Measurements from ENCODE around the gene DHDH. TPM values are rescaled to one million over a fixed set of nuclear protein-coding genes. Genes with fewer than 3 reads are reported as not detected.

The DHDH gene
- total RNA-seq, 1 experiment from 2014 or later, result 3.3 TPM

DNA sequence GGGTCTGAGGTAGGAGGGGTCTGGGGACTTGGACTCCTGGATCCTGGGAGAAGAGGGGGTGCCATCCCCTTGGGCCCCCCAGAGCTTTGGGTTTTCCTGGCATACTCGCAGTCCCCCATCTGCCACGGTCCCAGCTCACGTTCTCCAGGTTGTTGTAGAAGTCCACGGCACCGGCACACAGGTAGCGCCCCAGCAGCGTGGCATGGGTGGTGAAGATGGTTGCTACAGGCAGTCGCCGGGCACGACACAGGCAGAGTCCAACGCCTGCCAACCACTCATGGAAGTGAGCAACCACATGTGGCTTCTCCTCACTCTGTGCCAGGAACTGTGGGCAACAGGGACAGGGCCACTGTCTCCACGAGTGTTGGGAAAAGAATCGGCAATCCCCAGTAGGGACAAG lies 52.2 kb downstream of the DHDH start:
- TF ChIP-seq, protein P1, sequence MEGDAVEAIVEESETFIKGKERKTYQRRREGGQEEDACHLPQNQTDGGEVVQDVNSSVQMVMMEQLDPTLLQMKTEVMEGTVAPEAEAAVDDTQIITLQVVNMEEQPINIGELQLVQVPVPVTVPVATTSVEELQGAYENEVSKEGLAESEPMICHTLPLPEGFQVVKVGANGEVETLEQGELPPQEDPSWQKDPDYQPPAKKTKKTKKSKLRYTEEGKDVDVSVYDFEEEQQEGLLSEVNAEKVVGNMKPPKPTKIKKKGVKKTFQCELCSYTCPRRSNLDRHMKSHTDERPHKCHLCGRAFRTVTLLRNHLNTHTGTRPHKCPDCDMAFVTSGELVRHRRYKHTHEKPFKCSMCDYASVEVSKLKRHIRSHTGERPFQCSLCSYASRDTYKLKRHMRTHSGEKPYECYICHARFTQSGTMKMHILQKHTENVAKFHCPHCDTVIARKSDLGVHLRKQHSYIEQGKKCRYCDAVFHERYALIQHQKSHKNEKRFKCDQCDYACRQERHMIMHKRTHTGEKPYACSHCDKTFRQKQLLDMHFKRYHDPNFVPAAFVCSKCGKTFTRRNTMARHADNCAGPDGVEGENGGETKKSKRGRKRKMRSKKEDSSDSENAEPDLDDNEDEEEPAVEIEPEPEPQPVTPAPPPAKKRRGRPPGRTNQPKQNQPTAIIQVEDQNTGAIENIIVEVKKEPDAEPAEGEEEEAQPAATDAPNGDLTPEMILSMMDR (IDR thresholded peaks at IDR 0.05; ENCODE audit: insufficient read depth in 1 of 2, low read depth in 1 of 2, low read length in 1 of 2, severe bottlenecking in 1 of 2, unreplicated experiment in 1 of 2), result no peak
- Histone ChIP-seq H3K4me1 (peaks cover 7% of the 10 kb centered on the region; the same call in 1 of the 2 replicates), H3K36me3 (ENCODE audit: control insufficient read depth, insufficient read depth, low read length) (peaks cover 5% of the 10 kb centered on the region; the same call in 1 of the 2 replicates), H3K4me3 (ENCODE audit: low read depth, low read length) (no peak overlapping the region), H3K27me3 (replicated peaks; ENCODE audit: control insufficient read depth, insufficient read depth, low read length) (no peaks in the 10 kb centered on the region), H3K9me3 (no peaks in the 10 kb centered on the region)
- intact Hi-C loops (cut with micrococcal nuclease; ENCODE audit: unreplicated experiment), result no loop called here
- BruUV-seq (replicated peaks), result no TSS peak
- CTCF ChIA-PET, result no interaction called here
- no peaks in the 10 kb centered on the region for H3K9me3 Mint-ChIP-seq (ENCODE audit: unreplicated experiment)
- no peaks in the 10 kb centered on the region for H3K27me3 Mint-ChIP-seq (ENCODE audit: insufficient read depth, unreplicated experiment)
- H3K27ac Mint-ChIP-seq (ENCODE audit: unreplicated experiment), result no peak overlapping the region
- H3K36me3 Mint-ChIP-seq (ENCODE audit: insufficient read depth, unreplicated experiment), result peaks cover 74% of the 10 kb centered on the region
- DNase-seq, result no peak
- POLR2A ChIA-PET, result no interaction called here
- H3K4me3 Mint-ChIP-seq (ENCODE audit: unreplicated experiment), result no peak overlapping the region
- H3K4me1 Mint-ChIP-seq (ENCODE audit: low read depth, unreplicated experiment), result peaks cover 23% of the 10 kb centered on the region

DNA sequence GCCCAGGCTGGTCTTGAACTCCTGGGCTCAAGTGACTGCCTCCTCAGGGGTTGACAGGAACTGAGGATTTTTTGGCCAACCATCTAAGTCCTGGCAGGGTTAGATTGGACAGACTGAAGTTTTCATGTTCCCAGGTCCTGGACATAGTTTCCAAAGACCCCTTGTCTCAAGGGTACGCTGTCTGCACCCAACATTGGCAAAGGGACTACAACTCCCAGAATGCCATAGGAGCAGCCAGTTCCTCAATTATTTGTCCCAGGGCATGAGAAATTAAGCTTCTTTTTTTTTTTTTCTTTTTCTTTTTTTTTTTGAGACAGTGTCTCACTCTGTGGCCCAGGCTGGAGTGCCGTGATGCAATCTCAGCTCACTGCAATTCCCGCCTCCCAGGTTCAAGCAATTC lies 52.7 kb downstream of the DHDH start:
- intact Hi-C loops (cut with micrococcal nuclease; ENCODE audit: unreplicated experiment), result no loop called here
- no peak overlapping the region for H3K27ac Mint-ChIP-seq (ENCODE audit: unreplicated experiment)
- no TSS peak for BruUV-seq (replicated peaks)
- no peak overlapping the region for H3K4me3 Mint-ChIP-seq (ENCODE audit: unreplicated experiment)
- peaks cover 23% of the 10 kb centered on the region for H3K4me1 Mint-ChIP-seq (ENCODE audit: low read depth, unreplicated experiment)
- ChIA-PET CTCF (interaction anchor here (0.6 to 1.2 kb wide), 2 partner anchors 144 to 164 kb away, joined by 3 to 7 read pairs; no protein-coding TSS in a partner anchor), POLR2A (no interaction called here)
- TF ChIP-seq, protein P1 (IDR thresholded peaks at IDR 0.05; ENCODE audit: insufficient read depth in 1 of 2, low read depth in 1 of 2, low read length in 1 of 2, severe bottlenecking in 1 of 2, unreplicated experiment in 1 of 2), result no peak
- no peaks in the 10 kb centered on the region for H3K27me3 Mint-ChIP-seq (ENCODE audit: insufficient read depth, unreplicated experiment)
- no peaks in the 10 kb centered on the region for H3K27me3 ChIP-seq (replicated peaks; ENCODE audit: control insufficient read depth, insufficient read depth, low read length)
- H3K36me3 Mint-ChIP-seq (ENCODE audit: insufficient read depth, unreplicated experiment), result peaks cover 76% of the 10 kb centered on the region
- H3K9me3 Mint-ChIP-seq (ENCODE audit: unreplicated experiment), result no peaks in the 10 kb centered on the region
- peaks cover 7% of the 10 kb centered on the region; the same call in 1 of the 2 replicates for H3K4me1 ChIP-seq
- no peak overlapping the region for H3K4me3 ChIP-seq (ENCODE audit: low read depth, low read length)
- H3K36me3 ChIP-seq (ENCODE audit: control insufficient read depth, insufficient read depth, low read length), result peaks cover 5% of the 10 kb centered on the region; the same call in 1 of the 2 replicates
- H3K9me3 ChIP-seq, result no peaks in the 10 kb centered on the region
- DNase-seq, result no peak

DNA sequence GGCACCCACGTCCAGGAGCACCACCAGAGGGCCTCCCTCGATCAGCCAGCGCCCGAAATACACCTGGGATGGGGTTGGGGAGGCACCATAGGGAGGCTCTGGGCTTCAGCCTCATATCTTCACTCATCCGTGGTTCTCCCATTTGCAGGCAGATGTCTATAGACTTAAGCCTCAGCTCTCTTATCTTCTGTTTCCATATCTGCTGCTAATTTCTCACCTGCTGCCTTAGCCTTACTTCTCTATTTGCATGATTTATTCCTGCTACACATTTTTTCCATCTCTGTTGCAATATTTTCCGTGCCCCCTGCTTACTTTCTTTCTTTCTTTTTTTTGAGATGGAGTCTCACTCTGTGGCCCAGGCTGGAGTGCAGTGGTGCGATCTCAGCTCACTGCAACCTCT lies 53.8 kb downstream of the DHDH start:
- H3K27me3 ChIP-seq (replicated peaks; ENCODE audit: control insufficient read depth, insufficient read depth, low read length), result no peaks in the 10 kb centered on the region
- H3K4me3 ChIP-seq (ENCODE audit: low read depth, low read length), result no peak overlapping the region
- H3K9me3 Mint-ChIP-seq (ENCODE audit: unreplicated experiment), result no peaks in the 10 kb centered on the region
- H3K36me3 Mint-ChIP-seq (ENCODE audit: insufficient read depth, unreplicated experiment), result peaks cover 84% of the 10 kb centered on the region
- H3K27me3 Mint-ChIP-seq (ENCODE audit: insufficient read depth, unreplicated experiment), result no peaks in the 10 kb centered on the region
- TF ChIP-seq, protein P1 (IDR thresholded peaks at IDR 0.05; ENCODE audit: insufficient read depth in 1 of 2, low read depth in 1 of 2, low read length in 1 of 2, severe bottlenecking in 1 of 2, unreplicated experiment in 1 of 2), result no peak
- POLR2A ChIA-PET, result no interaction called here
- no peak overlapping the region for H3K27ac Mint-ChIP-seq (ENCODE audit: unreplicated experiment)
- BruUV-seq (replicated peaks), result no TSS peak
- no peaks in the 10 kb centered on the region for H3K9me3 ChIP-seq
- CTCF ChIA-PET, result interaction anchor here (1.2 kb wide), 1 partner anchor 145 kb away, joined by 3 read pairs; no protein-coding TSS in a partner anchor
- no peak overlapping the region for H3K4me3 Mint-ChIP-seq (ENCODE audit: unreplicated experiment)
- no peak for DNase-seq
- intact Hi-C loops (cut with micrococcal nuclease; ENCODE audit: unreplicated experiment), result no loop called here
- H3K4me1 ChIP-seq, result peaks cover 13% of the 10 kb centered on the region; the same call in 1 of the 2 replicates
- peaks cover 5% of the 10 kb centered on the region; the same call in 1 of the 2 replicates for H3K36me3 ChIP-seq (ENCODE audit: control insufficient read depth, insufficient read depth, low read length)
- H3K4me1 Mint-ChIP-seq (ENCODE audit: low read depth, unreplicated experiment), result peaks cover 23% of the 10 kb centered on the region
